Loucy (cell line): ENCODE results near the gene LILRA5.

Experiments used
- H2AFZ ChIP-seq: fragments of 200-600 bp; sonication (generic); 2 replicates; pipeline ENCODE4 v1.6.0; 2016; ENCODE audit warnings: antibody characterized with exemption, mild to moderate bottlenecking, low read length, moderate library complexity
- H3F3A ChIP-seq: fragments of 200-600 bp; 2 replicates; pipeline ENCODE4 v1.6.0; 2016; ENCODE audit warnings: antibody characterized with exemption, low read depth, mild to moderate bottlenecking
- H3K27me3 ChIP-seq: fragments of 200-600 bp; sonication (generic); 2 replicates; pipeline ENCODE4 v1.6.1; 2014; ENCODE audit warnings: low read length, mild to moderate bottlenecking; ENCODE audit not compliant: insufficient read depth, poor library complexity, severe bottlenecking
- H3K36me3 ChIP-seq: fragments of 200-600 bp; sonication (generic); 2 replicates; pipeline ENCODE4 v1.6.1; 2016; ENCODE audit warnings: low read length; ENCODE audit not compliant: insufficient read depth
- H3K4me1 ChIP-seq: fragments of 200-600 bp; sonication (generic); 2 replicates; pipeline ENCODE4 v1.5.1; 2014; ENCODE audit warnings: low read length, mild to moderate bottlenecking; ENCODE audit not compliant: insufficient read depth, poor library complexity, severe bottlenecking
- H3K4me2 ChIP-seq: fragments of 200-600 bp; sonication (generic); 2 replicates; pipeline ENCODE4 v1.6.0; 2014; ENCODE audit warnings: antibody characterized with exemption, low read length, low read depth, mild to moderate bottlenecking; ENCODE audit not compliant: poor library complexity, severe bottlenecking
- H3K4me3 ChIP-seq: fragments of 200-600 bp; sonication (generic); 2 replicates; pipeline ENCODE4 v1.5.1; 2014; ENCODE audit warnings: low read length, mild to moderate bottlenecking, mixed read lengths; ENCODE audit not compliant: poor library complexity, severe bottlenecking
- H3K79me2 ChIP-seq: fragments of 200-600 bp; sonication (generic); 2 replicates; pipeline ENCODE4 v1.6.1; 2014; ENCODE audit warnings: low read length; ENCODE audit not compliant: insufficient read depth
- H3K9ac ChIP-seq: fragments of 200-600 bp; sonication (generic); 2 replicates; pipeline ENCODE4 v1.6.0; 2014; ENCODE audit warnings: mild to moderate bottlenecking, low read depth, low read length, moderate library complexity; ENCODE audit not compliant: poor library complexity, severe bottlenecking
- H3K9me2 ChIP-seq: fragments of 200-600 bp; sonication (generic); replicated peaks from 2 replicates; pipeline ENCODE4 v1.6.1; 2016; ENCODE audit warnings: low read depth, low read length, mixed read lengths
- H3K9me3 ChIP-seq: fragments of 200-600 bp; sonication (generic); 2 replicates; pipeline ENCODE4 v1.6.1; 2014; ENCODE audit warnings: mild to moderate bottlenecking, antibody characterized with exemption, low read length, low read depth; ENCODE audit not compliant: insufficient read depth
- H4K20me1 ChIP-seq: fragments of 200-600 bp; sonication (generic); 2 replicates; pipeline ENCODE4 v1.6.0; 2014; ENCODE audit warnings: antibody characterized with exemption, low read length, mild to moderate bottlenecking; ENCODE audit not compliant: insufficient read depth, poor library complexity, severe bottlenecking
- CTCF ChIP-seq: fragments of 200-600 bp; sonication (generic); conservative IDR thresholded peaks from 2 replicates; pipeline ENCODE4 v1.5.1; 2014; ENCODE audit warnings: mild to moderate bottlenecking, antibody characterized with exemption, low read length
- EZH2phosphoT487 ChIP-seq: fragments of 200-600 bp; IDR thresholded peaks from 2 replicates; pipeline ENCODE4 v1.6.1; 2018; ENCODE audit warnings: antibody characterized with exemption, mild to moderate bottlenecking, moderate library complexity, borderline replicate concordance

The LILRA5 gene

DNA sequence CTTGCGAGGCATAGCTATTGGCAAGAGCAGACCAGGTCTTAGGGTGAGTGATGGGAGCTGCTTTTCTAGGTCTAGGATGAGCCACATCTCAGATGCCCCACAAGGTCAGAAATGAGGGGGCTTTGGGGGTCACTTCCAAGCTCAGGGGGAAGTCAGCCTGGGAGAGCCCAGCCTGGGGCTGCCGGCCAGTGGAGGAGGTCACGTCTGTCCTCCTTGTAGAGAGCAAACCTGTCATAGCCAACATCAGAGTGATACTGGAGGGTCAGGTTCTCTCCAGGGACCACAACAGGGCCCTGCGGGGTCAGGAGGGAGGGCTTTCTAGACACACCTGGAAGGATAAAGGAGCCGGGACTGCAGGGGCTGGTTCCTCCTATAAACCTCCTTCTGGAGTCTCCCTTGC, 2.4 kb downstream of the LILRA5 start:
- Histone ChIP-seq H4K20me1 (no peaks in the 10 kb centered on the region), H3K4me2 (no peak overlapping the region), H2AFZ (no peak overlapping the region), H3K4me3 (no peak overlapping the region), H3F3A (no peaks in the 10 kb centered on the region), H3K9me2 (no peaks in the 10 kb centered on the region), H3K9ac (no peak overlapping the region), H3K36me3 (no peaks in the 10 kb centered on the region), H3K4me1 (no peaks in the 10 kb centered on the region), H3K9me3 (no peaks in the 10 kb centered on the region), H3K79me2 (no peaks in the 10 kb centered on the region), H3K27me3 (no peaks in the 10 kb centered on the region)
- TF ChIP-seq CTCF (no peak), EZH2phosphoT487 (no peak)

DNA sequence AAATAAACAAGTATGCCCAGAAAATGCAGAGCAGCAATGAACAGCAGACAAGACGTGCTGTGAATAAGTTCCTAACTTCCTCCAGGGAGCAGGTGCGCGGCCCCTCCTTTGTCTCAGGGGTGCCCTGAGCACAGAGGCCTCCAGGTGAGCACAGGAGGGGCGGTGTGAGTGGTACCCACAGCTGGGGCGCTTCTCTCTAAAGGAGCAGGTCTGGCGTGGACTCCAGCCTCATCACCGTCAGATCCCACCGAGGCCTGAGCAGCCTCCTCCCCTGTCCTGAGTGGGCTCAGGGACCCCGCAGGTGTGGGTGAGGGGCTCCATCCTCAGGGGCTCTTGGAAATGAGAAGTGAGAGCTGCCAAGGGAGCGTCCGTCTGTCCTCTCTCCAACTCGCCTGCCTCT, 3.2 kb downstream of the LILRA5 start:
- no peaks in the 10 kb centered on the region for H3K4me1 ChIP-seq
- H3K36me3 ChIP-seq, result no peaks in the 10 kb centered on the region
- H3K27me3 ChIP-seq, result no peaks in the 10 kb centered on the region
- no peaks in the 10 kb centered on the region for H3K79me2 ChIP-seq
- no peak overlapping the region for H3K9ac ChIP-seq
- no peak overlapping the region for H2AFZ ChIP-seq
- H3K4me2 ChIP-seq, result no peak overlapping the region
- TF ChIP-seq CTCF, result no peak
- no peak for TF ChIP-seq EZH2phosphoT487
- H3K9me3 ChIP-seq, result no peaks in the 10 kb centered on the region
- H3K4me3 ChIP-seq, result no peak overlapping the region
- no peaks in the 10 kb centered on the region for H4K20me1 ChIP-seq
- H3F3A ChIP-seq, result no peaks in the 10 kb centered on the region
- no peaks in the 10 kb centered on the region for H3K9me2 ChIP-seq

DNA sequence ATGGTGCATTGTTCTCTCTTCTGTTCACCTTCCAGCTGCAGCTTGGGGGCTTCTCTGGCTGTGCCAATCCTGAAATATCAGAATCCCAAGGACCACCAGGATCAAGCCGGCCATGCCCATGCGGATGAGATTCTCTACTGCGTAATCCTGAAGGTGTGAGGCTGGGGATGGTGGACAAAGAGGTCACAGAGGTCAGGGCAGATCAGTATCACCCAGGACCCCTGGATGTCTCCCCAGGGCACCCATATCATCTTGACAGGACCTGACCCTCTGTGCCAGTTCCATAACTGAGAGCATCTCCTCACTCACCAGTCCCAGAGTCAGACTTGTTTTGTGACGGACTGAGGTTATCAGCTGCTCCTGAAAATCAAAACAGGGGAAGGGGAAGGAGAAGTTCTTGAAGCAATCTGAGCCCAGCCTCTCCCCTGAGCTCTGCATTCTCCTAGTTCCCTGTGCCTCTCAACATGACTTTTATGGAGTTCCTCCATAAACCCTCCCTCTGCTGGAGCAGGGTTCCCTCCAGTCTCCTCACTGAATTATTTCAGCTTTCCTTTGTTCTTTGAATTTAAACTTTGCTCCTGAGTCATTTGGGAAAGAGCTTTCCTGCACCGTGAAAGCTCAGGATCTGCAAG, 5.5 kb downstream of the LILRA5 start:
- no peak for TF ChIP-seq EZH2phosphoT487
- no peak for TF ChIP-seq CTCF
- H3K27me3 ChIP-seq, result no peaks in the 10 kb centered on the region
- H2AFZ ChIP-seq, result no peak overlapping the region

More for the DNA sequence above, 5.5 kb downstream of the LILRA5 start:
- Histone ChIP-seq H3K36me3 (no peaks in the 10 kb centered on the region), H3K9me2 (no peaks in the 10 kb centered on the region), H3K4me2 (no peak overlapping the region), H3K9ac (no peak overlapping the region), H3F3A (no peaks in the 10 kb centered on the region), H3K4me1 (peaks cover 4% of the 10 kb centered on the region), H3K4me3 (no peak overlapping the region), H3K9me3 (no peaks in the 10 kb centered on the region), H4K20me1 (no peaks in the 10 kb centered on the region), H3K79me2 (no peaks in the 10 kb centered on the region)
